Measurements from ENCODE around the gene GSTA5. TPM values are rescaled to one million over a fixed set of nuclear protein-coding genes. Genes with fewer than 3 reads are reported as not detected.
"Not testable (repeated sequence)": the region's sequence is repeated elsewhere in the genome, so short reads cannot be mapped to it uniquely, and the experiment has no call there.

Gene GSTA5
- not detected for total RNA-seq

- DNase-seq (ENCODE audit: low spot score): no peak
Measured at GRCh38 chr6:52840763-52841585, at the start of gene GSTA5. Gene GSTA5 (minus strand): TSS chr6:52840813.

- no peak for DNase-seq (ENCODE audit: low spot score)
Measured at GRCh38 chr6:52890018-52890417, 49.4 kb upstream of the GSTA5 start.

- DNase-seq (ENCODE audit: low spot score): no peak
Measured at GRCh38 chr6:52887910-52888524, 47.4 kb upstream of the GSTA5 start.

- peak; percentile 82 for DNase-seq (ENCODE audit: low spot score)
Measured at GRCh38 chr6:52881996-52882841, 41.6 kb upstream of the GSTA5 start.

GRCh38 chr6:52881662-52881995 is 41.0 kb upstream of the GSTA5 start:
- DNase-seq (ENCODE audit: low spot score): no peak

GRCh38 chr6:52877786-52878185 is 37.2 kb upstream of the GSTA5 start:
- DNase-seq (ENCODE audit: low spot score): no peak

GRCh38 chr6:52877168-52877567 is 36.6 kb upstream of the GSTA5 start:
- no peak for DNase-seq (ENCODE audit: low spot score)

- no peak for DNase-seq (ENCODE audit: low spot score)
Measured at GRCh38 chr6:52876056-52876787, 35.6 kb upstream of the GSTA5 start.

GRCh38 chr6:52872031-52872430 is 31.4 kb upstream of the GSTA5 start:
- DNase-seq (ENCODE audit: low spot score): no peak

- no peak for DNase-seq (ENCODE audit: low spot score)
Measured at GRCh38 chr6:52871621-52872020, 31.0 kb upstream of the GSTA5 start.

- not testable (repeated sequence) for DNase-seq (ENCODE audit: low spot score)
Measured at GRCh38 chr6:52870335-52871091, 29.9 kb upstream of the GSTA5 start.

GRCh38 chr6:52868899-52869298 is 28.3 kb upstream of the GSTA5 start:
- not testable (repeated sequence) for DNase-seq (ENCODE audit: low spot score)

- DNase-seq (ENCODE audit: low spot score): no peak
Measured at GRCh38 chr6:52868240-52868639, 27.6 kb upstream of the GSTA5 start.

- not testable (repeated sequence) for DNase-seq (ENCODE audit: low spot score)
Measured at GRCh38 chr6:52861151-52861550, 20.5 kb upstream of the GSTA5 start.

- DNase-seq (ENCODE audit: low spot score): no peak
Measured at GRCh38 chr6:52858416-52858815, 17.8 kb upstream of the GSTA5 start.

- peak; percentile 59 for DNase-seq (ENCODE audit: low spot score)
Measured at GRCh38 chr6:52856137-52856536, 15.5 kb upstream of the GSTA5 start.

GRCh38 chr6:52849137-52849536 is 8.5 kb upstream of the GSTA5 start:
- DNase-seq (ENCODE audit: low spot score): no peak

- DNase-seq (ENCODE audit: low spot score): no peak
Measured at GRCh38 chr6:52846002-52846401, 5.4 kb upstream of the GSTA5 start.

GRCh38 chr6:52843605-52844004 is 3.0 kb upstream of the GSTA5 start:
- no peak for DNase-seq (ENCODE audit: low spot score)

GRCh38 chr6:52839124-52840055 is 1.2 kb downstream of the GSTA5 start:
- no peak for DNase-seq (ENCODE audit: low spot score)

Measured in ureter (tissue), 1 donor.